Stomach (tissue), 4 donors: Measurements from ENCODE around the gene UBR2.
"Not testable (repeated sequence)": the region's sequence is repeated elsewhere in the genome, so short reads cannot be mapped to it uniquely, and the experiment has no call there.

Source experiments
- CTCF ChIP-seq, 7 experiments: fragments of 450-650 bp in 4 of 7; fragments of 200-600 bp in 3 of 7; sonication (generic) in 3 of 7; IDR thresholded peaks; one replicate each; pipeline ENCODE4 v1.5.1; 2016 to 2019; ENCODE audit warnings: antibody characterized with exemption in 7 of 7, control low read depth in 2 of 7, mild to moderate bottlenecking in 1 of 7
- EP300 ChIP-seq: sonication (generic); formaldehyde crosslinking; IDR thresholded peaks from one replicate; pipeline ENCODE4 v1.6.1; 2017; ENCODE audit warnings: antibody characterized with exemption
- POLR2A ChIP-seq, 4 donors: fragments of 450-650 bp; IDR thresholded peaks; one replicate each; pipeline ENCODE4 v1.6.1; 2016; ENCODE audit warnings: antibody characterized with exemption in 4 of 4, control low read depth in 2 of 4, mild to moderate bottlenecking in 1 of 4, moderate library complexity in 1 of 4
- POLR2AphosphoS5 ChIP-seq, 3 donors: sonication (generic); formaldehyde crosslinking; IDR thresholded peaks; one replicate each; pipeline ENCODE4 v1.6.1; 2016; ENCODE audit warnings: antibody characterized with exemption in 3 of 3

- not testable (repeated sequence) for TF ChIP-seq CTCF (IDR thresholded peaks at IDR 0.05); POLR2A (IDR thresholded peaks at IDR 0.05); POLR2AphosphoS5 (IDR thresholded peaks at IDR 0.05); EP300
Observed at GRCh38 chr6:42674368-42674767, 110.5 kb downstream of the UBR2 start.
